Measurements from ENCODE around the gene SETD3. TPM values are rescaled to one million over a fixed set of nuclear protein-coding genes. Genes with fewer than 3 reads are reported as not detected.

Gene SETD3
- total and polyA plus RNA-seq, 2 experiments from 2014 or later: 60.1 to 67.5 TPM

DNA sequence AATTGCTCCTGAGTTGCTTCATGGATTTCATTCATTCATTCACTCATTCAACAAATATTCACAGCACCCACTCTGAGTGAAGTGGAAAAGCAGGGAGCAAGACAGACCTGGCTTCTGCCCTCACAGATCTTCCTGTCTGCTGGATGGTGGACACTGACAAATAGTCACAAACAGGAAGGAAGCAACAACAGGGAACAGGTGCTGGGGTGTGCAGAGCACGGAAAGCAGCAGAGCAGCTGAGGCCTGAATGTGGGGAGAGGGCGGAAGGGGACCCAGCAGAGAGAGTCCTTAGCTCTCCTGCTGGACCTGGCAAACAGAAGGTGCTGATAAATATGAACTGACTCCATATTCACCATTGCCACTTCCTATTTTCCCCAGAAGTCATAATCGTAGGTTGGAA lies 54.4 kb downstream of the SETD3 start:
- TF ChIP-seq, protein P1, sequence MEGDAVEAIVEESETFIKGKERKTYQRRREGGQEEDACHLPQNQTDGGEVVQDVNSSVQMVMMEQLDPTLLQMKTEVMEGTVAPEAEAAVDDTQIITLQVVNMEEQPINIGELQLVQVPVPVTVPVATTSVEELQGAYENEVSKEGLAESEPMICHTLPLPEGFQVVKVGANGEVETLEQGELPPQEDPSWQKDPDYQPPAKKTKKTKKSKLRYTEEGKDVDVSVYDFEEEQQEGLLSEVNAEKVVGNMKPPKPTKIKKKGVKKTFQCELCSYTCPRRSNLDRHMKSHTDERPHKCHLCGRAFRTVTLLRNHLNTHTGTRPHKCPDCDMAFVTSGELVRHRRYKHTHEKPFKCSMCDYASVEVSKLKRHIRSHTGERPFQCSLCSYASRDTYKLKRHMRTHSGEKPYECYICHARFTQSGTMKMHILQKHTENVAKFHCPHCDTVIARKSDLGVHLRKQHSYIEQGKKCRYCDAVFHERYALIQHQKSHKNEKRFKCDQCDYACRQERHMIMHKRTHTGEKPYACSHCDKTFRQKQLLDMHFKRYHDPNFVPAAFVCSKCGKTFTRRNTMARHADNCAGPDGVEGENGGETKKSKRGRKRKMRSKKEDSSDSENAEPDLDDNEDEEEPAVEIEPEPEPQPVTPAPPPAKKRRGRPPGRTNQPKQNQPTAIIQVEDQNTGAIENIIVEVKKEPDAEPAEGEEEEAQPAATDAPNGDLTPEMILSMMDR (IDR thresholded peaks at IDR 0.05; ENCODE audit: low read depth, low read length): no peak
- no peak for DNase-seq (ENCODE audit: low read depth in 1 of 2, low spot score in 1 of 2)
- H3K27ac ChIP-seq: no peak overlapping the region

DNA sequence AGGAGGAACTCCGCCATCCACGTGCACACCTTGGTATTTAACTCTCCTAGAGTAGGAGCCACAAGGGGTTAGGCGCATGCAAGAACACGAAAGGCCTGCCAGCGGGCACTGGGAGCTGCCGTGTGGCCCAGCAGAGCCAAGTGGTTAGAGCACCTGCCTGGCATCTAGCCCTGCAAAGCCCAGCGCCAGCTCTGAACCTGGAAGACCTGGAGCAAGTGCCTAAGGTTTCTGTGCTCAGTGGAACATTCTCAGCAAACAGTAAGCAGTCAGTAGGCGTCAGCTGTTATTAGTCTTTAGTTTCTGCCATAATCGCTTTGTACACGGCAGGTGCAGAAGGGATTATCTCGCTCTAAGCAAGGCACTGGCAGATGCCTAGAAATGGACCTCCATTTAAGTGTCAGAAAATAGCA lies 55.4 kb downstream of the SETD3 start:
- Histone ChIP-seq H3K9me3 (ENCODE audit: low read depth) (no peaks in the 10 kb centered on the region), H3K27me3 (no peaks in the 10 kb centered on the region), H3K36me3 (no peaks in the 10 kb centered on the region), H3K4me3 (no peak overlapping the region), H3K27ac (no peak overlapping the region), H3K4me1 (ENCODE audit: low read depth) (peaks cover 15% of the 10 kb centered on the region)
- DNase-seq (ENCODE audit: low read depth in 1 of 2, low spot score in 1 of 2): no peak
- TF ChIP-seq, protein P1 (IDR thresholded peaks at IDR 0.05; ENCODE audit: low read depth, low read length): no peak

More for the DNA sequence above, 54.4 kb downstream of the SETD3 start:
- no peaks in the 10 kb centered on the region for H3K27me3 ChIP-seq
- H3K9me3 ChIP-seq (ENCODE audit: low read depth): no peaks in the 10 kb centered on the region
- no peaks in the 10 kb centered on the region for H3K36me3 ChIP-seq
- no peak overlapping the region for H3K4me3 ChIP-seq
- peaks cover 21% of the 10 kb centered on the region for H3K4me1 ChIP-seq (ENCODE audit: low read depth)

DNA sequence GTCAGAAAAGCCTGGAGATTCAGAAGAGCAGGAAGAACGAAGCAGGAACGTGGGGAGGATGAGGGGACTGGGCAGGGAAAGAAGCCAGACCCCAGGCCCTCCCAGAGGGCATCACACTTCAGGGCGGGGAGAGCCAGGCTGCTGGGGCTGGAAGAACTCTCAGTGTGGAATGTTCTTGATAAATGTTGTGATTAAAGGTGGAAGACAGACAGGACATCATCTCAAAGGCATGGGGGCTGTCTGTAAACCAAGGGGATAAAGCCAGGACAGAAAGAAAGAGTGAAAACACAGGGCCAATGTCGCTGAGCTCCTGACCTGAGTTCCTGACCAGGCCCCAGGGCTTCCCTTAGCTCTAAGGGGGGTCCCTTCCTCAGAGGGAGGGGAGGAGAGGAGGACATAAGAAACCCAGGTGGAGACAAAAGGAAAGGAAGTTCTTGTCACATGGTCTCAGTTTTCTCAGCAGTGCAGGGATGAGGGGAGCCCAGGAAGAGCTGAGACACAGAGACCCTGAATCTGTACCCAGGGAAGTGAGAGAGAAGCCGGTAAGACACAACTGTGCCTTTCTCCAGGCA lies 56.3 kb downstream of the SETD3 start:
- no peak for DNase-seq (ENCODE audit: low read depth in 1 of 2, low spot score in 1 of 2)
- Histone ChIP-seq H3K27me3 (no peaks in the 10 kb centered on the region), H3K4me1 (ENCODE audit: low read depth) (peaks cover 15% of the 10 kb centered on the region), H3K27ac (no peak overlapping the region), H3K4me3 (no peak overlapping the region), H3K9me3 (ENCODE audit: low read depth) (no peaks in the 10 kb centered on the region), H3K36me3 (no peaks in the 10 kb centered on the region)
- TF ChIP-seq, protein P1 (IDR thresholded peaks at IDR 0.05; ENCODE audit: low read depth, low read length): no peak

DNA sequence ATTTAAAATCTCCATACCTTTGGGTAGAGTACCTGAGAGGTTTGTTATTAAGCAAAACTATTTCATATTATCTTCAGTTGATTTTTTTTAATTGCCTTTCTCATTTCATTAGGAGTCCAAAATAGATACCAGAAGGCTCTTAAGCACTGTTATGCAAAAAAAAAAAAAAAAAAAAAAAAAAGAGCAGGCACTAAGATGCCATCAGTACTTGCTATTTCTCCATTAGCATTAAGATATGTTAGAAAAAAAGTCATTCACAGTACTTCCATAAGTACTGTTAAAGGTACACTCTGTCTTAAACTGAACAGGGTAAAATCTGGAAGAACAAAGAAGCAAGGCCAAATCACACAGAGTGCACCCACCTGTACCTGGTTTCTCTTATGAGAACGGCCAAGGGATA lies 57.2 kb downstream of the SETD3 start:
- Histone ChIP-seq H3K36me3 (no peaks in the 10 kb centered on the region), H3K4me1 (ENCODE audit: low read depth) (peaks cover 15% of the 10 kb centered on the region)

DNA sequence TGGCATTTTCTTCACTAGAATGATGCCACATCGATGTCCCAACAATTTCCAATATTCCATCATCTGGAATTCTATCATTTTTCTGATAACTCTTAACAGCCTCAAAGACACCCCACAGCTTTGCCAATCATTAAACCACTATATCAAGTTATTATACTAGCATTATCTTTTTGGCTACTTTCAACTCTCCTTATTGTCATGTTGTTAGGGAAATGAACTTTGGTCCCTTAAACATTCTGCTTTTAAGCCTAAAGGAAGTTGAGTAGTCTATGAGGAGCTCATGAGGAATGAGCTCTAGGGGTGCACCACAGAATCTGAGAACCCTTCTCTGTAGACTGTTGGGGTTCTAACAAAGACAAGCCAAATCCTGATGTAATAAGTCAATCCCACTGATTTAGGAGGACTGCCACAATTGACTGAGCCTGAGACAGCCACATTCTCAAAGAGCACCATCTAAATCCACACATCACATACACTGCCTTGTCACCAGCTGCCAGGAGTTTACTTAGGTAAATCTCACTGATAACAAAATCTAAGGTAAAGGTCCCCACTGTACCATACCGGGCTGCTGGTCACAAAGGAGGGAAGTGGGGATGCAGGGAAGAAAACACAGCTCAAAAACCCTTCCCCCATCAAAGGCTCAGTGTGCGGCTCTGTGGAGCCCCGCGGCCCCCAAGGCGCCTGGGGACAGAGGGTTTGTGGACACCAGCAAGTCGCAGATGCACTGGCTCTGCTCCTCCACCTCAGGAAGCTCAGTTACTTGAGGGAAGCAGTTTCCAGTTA lies 58.2 kb downstream of the SETD3 start:
- H3K9me3 ChIP-seq (ENCODE audit: low read depth): no peaks in the 10 kb centered on the region
- H3K27me3 ChIP-seq: no peaks in the 10 kb centered on the region
- no peak overlapping the region for H3K4me3 ChIP-seq
- H3K27ac ChIP-seq: no peak overlapping the region
- H3K4me1 ChIP-seq (ENCODE audit: low read depth): peaks cover 15% of the 10 kb centered on the region
- H3K36me3 ChIP-seq: no peaks in the 10 kb centered on the region
- DNase-seq (ENCODE audit: low read depth in 1 of 2, low spot score in 1 of 2): no peak
- TF ChIP-seq, protein P1 (IDR thresholded peaks at IDR 0.05; ENCODE audit: low read depth, low read length): no peak

More for the DNA sequence above, 57.2 kb downstream of the SETD3 start:
- DNase-seq (ENCODE audit: low read depth in 1 of 2, low spot score in 1 of 2): no peak
- Histone ChIP-seq H3K27me3 (no peaks in the 10 kb centered on the region), H3K9me3 (ENCODE audit: low read depth) (no peaks in the 10 kb centered on the region), H3K4me3 (no peak overlapping the region), H3K27ac (no peak overlapping the region)
- TF ChIP-seq, protein P1 (IDR thresholded peaks at IDR 0.05; ENCODE audit: low read depth, low read length): no peak

All from cardiac muscle cell (in vitro differentiated cells and primary cell).